CD4-positive, alpha-beta T cell treated with Interleukin-15 for 4 hours (primary cell): ENCODE results near the gene ZBTB44.
"Not testable (repeated sequence)": the region's sequence is repeated elsewhere in the genome, so short reads cannot be mapped to it uniquely, and the experiment has no call there.

Source experiments
- DNase-seq: peaks from one replicate; pipeline ENCODE4 v3.0.0-alpha.2; 2020; ENCODE audit warnings: low spot score

The ZBTB44 gene

DNA sequence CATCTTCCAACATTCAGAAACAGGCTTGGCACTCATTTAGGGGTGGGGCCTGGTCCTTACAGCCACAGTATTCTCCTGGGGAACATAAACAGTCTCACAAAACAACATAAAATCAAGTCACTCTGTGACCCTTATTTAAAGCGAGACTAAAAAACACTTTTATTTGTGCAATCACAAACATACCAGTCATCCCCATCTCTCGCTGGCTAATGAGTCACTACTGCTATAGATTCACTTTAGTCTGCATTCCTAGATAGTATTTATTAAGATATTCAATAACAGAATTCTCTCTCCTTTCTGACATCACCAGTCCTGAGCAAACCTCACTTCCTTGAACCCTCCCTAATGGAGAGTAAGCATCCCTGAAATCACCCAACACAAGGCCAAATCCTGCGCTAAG is 68.0 kb downstream of the ZBTB44 start:
- no peak for DNase-seq

- no peak for DNase-seq
Measured at GRCh38 chr11:130246270-130246669, 68.4 kb downstream of the ZBTB44 start.

- not testable (repeated sequence) for DNase-seq
Measured at GRCh38 chr11:130245375-130245774, 69.3 kb downstream of the ZBTB44 start.

- no peak for DNase-seq
Measured at GRCh38 chr11:130244848-130245247, 69.9 kb downstream of the ZBTB44 start.

- DNase-seq = peak; percentile 4
Measured at GRCh38 chr11:130243816-130244215, 70.9 kb downstream of the ZBTB44 start.

GRCh38 chr11:130241713-130242112 is 73.0 kb downstream of the ZBTB44 start:
- no peak for DNase-seq

GRCh38 chr11:130237282-130238006 is 77.3 kb downstream of the ZBTB44 start:
- DNase-seq = no peak

GRCh38 chr11:130234315-130234714 is 80.4 kb downstream of the ZBTB44 start:
- DNase-seq = no peak

DNA sequence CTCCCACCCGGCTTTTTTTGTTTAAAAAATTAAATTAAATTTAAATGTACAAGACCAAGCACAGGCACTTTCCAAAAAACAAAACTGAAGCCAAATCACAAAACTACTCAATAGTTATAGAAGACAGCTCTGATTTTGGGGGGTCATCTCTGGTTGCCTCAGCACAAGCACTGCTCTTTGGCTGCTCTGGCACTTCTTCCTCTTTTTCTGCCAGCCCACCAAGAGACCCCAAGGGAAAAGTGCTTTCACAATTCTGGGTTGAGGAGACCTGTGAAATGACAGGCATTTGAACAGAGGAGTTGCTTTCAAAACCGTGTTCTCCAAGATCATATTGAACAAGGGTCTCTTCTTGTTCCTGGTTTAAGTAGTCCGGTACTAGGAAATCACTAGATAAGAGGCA is 80.8 kb downstream of the ZBTB44 start:
- DNase-seq = not testable (repeated sequence)

DNA sequence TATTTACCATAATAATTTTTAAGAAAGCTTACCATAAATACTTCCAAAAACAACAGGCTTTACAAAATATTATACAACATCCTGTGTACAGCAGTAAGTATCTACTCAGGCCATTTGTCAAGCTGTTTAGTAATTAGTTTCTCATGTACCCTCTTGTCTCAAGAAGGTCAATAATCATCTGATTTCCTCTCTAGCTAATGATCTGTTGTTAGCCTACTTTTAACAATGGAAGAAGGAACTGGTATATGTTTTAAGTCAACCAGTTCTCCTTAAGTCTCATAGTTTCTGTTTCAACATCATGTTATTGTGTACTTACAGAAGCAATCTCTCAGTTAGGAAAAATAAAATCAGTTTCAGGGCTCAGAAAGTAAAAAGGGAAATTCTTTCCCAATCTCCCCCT is 81.2 kb downstream of the ZBTB44 start:
- DNase-seq = not testable (repeated sequence)

- no peak for DNase-seq
Measured at GRCh38 chr11:130227373-130227772, 87.3 kb downstream of the ZBTB44 start.

GRCh38 chr11:130223291-130223971 is 91.3 kb downstream of the ZBTB44 start:
- DNase-seq = peak; percentile 3

GRCh38 chr11:130220311-130221035 is 94.2 kb downstream of the ZBTB44 start:
- DNase-seq = no peak

- DNase-seq = no peak
Measured at GRCh38 chr11:130219148-130219547, 95.6 kb downstream of the ZBTB44 start.

DNA sequence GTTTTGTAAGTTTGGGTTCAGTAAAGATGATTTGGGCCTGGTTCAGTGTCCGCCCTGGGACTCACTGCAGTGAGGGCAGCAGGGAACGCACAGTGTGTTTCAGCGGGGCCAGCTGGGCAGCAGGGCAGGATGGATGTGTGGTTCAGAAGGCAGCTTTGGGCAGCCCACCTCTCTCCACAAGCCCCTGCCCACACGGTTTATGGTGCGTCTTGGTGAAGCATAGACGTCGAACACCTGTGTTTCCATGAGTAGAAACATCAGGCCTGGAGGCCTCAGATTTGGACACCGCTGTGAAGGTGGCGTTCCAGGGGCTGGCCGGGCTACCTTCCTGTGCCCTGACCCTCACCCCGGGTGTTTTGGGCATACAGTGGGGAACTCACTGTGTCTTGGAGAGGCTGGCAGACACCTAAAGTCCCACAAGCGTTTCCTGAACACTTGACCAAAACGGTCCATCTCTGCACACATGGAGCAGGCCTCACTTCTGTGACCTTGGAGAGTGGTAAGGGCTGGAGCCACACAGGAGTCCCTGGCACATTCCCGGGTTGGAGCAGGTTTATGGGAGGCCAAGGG is 96.1 kb downstream of the ZBTB44 start:
- no peak for DNase-seq

DNA sequence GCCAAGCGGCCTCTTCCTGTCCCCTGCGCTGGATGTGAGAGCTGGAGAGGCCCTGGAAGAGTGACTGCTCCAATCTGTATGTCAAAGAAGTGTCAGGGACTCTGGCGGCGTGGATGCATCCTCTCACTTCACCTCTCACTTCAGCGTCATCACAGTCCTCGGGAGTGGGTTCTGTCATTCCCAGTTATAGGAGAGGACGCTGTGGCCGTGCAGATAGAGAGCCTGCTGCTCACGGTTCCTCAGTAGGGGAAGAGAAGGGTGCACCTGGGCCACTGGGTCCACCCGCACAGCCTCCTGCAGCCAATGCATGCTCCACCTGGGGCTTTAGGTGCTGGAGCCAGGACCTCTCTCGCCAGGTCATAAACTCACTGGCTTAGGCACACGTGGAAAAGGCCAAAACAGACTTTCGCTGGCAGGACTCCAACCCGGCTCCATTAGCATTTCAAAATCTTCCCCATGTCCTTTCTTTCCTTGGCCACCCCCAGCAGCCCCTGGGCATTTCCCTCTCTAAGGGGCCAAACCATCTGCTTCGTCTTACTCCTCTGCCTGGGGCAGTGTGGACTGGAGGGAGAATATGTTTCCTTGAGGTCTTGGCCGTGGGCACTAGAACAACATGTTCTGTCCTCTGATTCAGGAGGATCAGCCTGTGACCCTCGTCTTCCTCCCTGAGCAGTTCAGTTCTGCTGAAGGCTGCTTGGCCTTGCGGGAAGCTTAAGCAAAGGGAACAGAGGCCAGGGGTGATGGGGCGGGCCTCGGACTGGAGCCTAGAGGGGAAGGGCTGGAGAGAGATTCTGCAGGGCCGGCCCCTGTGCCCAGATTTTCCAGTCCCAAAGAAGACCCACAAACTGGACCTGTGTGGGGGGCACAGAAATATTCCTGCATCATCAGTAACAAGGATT is 97.3 kb downstream of the ZBTB44 start:
- DNase-seq = no peak

DNA sequence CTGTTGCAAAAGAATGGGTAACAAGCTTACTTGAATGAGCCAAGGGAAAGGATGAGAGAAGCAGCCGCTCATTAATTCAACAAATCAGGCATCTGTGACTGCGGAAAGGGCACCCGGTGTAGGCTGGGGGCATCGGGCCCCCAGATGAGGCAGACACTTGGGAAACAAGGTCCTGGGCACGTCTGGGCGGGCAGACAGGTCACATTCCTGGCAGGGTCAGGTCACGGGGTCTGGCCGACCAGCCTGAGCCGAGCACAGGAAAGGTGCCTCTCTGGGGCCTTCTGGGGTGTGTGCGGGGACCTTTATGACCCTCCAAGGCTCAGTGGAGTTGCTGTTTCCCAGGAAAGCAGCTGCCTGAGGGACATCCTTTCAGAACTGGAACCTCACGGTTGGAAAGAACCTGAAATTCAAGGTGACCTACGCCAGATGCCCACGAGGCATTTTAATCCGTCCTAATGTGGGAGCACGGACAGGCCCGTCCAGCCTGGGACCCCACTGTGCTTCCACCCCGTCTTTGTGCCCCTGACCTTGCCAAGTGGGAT is 98.1 kb downstream of the ZBTB44 start:
- DNase-seq = no peak

DNA sequence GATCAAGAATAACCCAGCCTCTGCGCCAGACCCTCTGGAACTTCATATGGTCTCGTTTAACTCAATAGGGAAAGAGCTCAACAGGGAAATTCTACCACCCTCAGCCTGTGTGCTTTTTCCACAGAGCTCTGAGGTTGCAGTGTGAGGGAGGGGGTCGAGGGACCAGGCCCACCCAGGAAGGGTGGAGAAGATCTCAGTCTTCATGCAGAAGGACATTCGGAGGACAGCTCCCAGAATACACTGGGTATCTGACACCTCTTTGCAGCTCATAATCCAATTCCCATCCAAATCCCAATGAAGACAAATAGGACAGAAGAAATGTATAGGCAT is 98.5 kb downstream of the ZBTB44 start:
- no peak for DNase-seq

DNA sequence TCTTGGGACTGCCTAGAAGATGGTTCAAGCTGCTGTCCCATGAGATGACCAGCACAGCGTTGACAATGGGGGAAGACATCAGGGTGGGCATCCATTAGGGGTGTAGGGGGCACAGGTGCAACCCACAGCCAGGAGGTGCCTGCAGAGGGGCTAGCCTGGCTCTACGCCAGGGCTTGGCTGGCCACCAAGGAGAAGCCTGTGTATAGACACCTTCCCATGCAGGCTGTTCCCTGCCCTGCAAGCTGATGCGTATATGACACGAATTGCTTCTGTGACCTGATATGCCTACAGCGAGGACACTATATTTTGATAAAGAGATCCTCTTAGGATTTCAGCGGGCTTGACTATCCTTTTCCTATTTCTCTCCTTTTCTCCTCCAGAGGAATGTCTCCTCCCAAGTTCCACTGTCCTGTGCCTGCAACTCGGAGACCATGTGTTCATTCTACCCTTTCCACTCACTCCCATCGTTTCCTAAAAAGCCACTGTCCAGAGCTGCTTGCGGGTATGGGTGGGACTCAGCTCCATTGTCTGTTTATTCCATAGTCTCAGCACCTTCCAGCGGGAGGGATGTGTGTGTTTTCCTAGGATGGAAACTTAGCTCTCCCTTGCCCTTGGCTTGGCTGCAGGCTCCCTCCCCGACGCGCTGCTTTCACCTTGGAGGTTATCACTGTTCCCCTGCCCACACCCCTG is 99.0 kb downstream of the ZBTB44 start:
- DNase-seq = no peak

DNA sequence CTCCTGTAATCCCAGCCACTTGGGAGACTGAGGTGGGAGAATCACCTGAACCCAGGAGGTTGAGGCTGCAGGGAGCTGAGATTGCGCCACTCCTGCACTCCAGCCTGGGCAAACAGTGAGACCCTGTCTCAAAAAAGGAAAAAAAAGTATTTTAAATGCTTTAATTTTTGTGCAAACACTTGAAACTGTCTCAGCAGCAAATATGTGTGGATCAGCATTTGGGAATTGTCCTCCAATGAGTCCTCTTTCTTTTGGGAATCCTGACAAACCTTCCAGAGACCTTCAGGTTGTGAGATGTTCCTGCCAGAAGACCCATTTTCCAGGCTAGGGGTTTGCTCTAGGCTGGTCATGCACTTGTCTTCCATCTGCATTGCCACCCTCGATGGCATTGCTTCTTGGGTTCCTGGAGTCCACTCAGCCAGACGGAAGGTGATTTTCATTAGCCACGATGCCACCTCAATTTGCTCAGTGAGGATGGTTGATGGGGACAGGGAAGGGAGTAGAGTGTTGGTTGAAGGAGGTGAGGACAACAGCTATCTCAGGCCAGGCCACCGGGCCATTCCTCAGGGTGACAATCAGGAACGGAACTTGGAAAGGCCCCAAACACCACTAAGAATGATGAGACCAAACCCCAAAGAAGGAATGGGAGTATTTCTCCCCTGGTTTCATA is 99.7 kb downstream of the ZBTB44 start:
- no peak for DNase-seq

DNA sequence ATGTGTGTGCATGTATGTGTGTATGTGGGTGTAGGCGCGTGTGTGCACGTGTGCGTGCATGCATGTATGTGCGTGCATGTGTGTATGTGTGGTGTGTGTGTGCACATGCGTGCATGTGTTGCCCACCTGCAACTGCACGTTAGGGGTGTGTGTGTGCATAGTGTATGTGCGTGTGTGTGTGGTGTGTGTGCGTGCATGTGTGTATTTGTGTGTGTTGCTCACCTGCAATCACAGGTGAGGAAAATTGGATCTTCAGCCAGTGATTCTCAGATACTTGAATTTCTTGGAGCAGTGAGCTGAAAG is 100.8 kb downstream of the ZBTB44 start:
- DNase-seq = no peak
